H1 (cell line): ENCODE results near the gene ASXL1.

Source experiments
- EZH2 ChIP-seq: fragments of 200-600 bp; sonication (generic); IDR thresholded peaks from 2 replicates; pipeline ENCODE4 v1.7.1; 2012; ENCODE audit warnings: low read depth, mild to moderate bottlenecking, moderate library complexity, low read length, inconsistent platforms; ENCODE audit not compliant: severe bottlenecking
- FOSL1 ChIP-seq: IDR thresholded peaks from 2 replicates; pipeline ENCODE4 v1.6.1; 2011; ENCODE audit warnings: mild to moderate bottlenecking, low read depth, low read length, moderate library complexity; ENCODE audit not compliant: insufficient read depth
- SIN3A ChIP-seq, 2 experiments: IDR thresholded peaks in 1 of 2; conservative IDR thresholded peaks in 1 of 2; 2 replicates each; pipeline ENCODE4 v1.6.1; 2011 to 2012; ENCODE audit warnings: low read length in 2 of 2, improper control_type of control experiment in 1 of 2, low read depth in 1 of 2, mild to moderate bottlenecking in 1 of 2

DNA sequence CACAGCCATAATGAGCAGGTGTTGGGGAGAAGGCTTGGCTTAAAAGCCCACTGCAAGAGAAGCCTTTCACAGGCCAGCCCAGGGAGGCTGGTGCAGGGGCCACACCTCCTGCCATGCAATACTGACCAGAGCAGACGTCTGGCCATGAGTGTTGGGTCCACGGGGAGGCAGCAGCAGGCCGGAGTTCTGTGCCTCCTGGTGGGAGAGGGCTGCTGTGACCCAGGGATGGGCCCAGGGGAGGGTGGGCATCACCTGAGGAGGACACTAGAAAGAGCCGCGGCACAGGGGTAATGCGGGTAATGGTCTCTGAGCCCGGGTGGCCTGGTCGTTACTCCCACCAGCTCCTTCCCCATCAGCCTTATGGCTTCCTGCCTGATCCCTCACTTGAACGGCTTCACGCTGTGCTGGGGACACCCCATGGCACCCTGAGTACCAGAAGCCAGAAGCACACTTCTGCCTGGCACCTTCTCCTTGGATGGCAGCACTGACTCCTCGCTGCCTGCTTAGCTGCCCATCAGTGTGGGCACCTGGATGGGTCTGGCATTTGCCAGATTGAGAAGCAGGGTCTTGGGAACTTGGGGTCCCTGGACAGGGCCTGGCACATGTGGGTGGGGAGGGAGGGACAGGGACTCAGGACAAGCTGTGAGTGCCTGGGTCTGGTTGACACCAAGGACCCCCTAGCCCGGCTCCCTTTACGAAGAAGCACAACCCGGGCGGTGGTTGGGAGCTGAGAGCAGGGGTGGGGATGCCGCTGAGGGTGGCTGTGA is 108.8 kb downstream of the ASXL1 start:
- TF ChIP-seq SIN3A (conservative IDR thresholded peaks at IDR 0.05 in 1 of 2, IDR thresholded peaks at IDR 0.05 in 1 of 2; ENCODE audit: low read depth in 1 of 2, low read length in 2 of 2): no peak
- no peak for TF ChIP-seq FOSL1
- no peak for TF ChIP-seq EZH2
